GM12891 (cell line): ENCODE results near the gene MADD.

Experiments
- PAX5 ChIP-seq: IDR thresholded peaks from 2 replicates; pipeline ENCODE4 v1.6.1; 2011; ENCODE audit warnings: low read length, moderate library complexity, mild to moderate bottlenecking; ENCODE audit not compliant: insufficient read depth, severe bottlenecking
- POLR2A ChIP-seq: IDR thresholded peaks from 2 replicates; pipeline ENCODE4 v1.6.1; 2011; ENCODE audit warnings: low read depth, low read length, control low read depth
- POLR2AphosphoS5 ChIP-seq: IDR thresholded peaks from 2 replicates; pipeline ENCODE4 v1.6.1; 2011; ENCODE audit warnings: low read depth, low read length, control low read depth
- POU2F2 ChIP-seq: IDR thresholded peaks from 2 replicates; pipeline ENCODE4 v1.6.1; 2011; ENCODE audit warnings: low read depth, mild to moderate bottlenecking, control low read depth, low read length, moderate library complexity
- SPI1 ChIP-seq: IDR thresholded peaks from 2 replicates; pipeline ENCODE4 v1.6.1; 2011; ENCODE audit warnings: low read depth, low read length, control low read depth
- TAF1 ChIP-seq: IDR thresholded peaks from 2 replicates; pipeline ENCODE4 v1.6.1; 2011; ENCODE audit warnings: low read depth, low read length, control low read depth

DNA sequence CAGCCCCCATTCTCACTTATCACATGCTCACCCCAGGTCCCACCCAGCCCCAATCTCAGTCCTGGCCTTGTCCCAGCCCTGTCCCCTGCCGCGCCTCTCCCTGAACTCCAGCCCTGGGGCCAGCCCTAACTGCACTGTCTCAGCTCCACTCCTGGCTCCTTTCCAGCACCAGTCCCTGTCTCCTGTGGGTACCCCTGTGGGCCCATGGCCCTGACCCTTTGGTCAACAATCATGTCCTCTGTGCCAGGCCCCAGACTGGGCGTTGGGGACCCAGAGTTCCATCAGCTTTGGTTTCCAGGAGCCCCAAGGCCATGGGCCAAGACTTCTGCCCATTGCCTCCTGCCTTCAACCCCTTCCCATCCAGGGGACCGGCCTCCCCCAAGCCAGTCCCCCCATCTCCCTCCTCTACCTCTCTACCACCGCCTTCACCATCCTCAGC, 107.7 kb downstream of the MADD start:
- TF ChIP-seq POLR2A (no peak), POLR2AphosphoS5 (no peak), TAF1 (no peak), SPI1 (no peak), POU2F2 (no peak), PAX5 (no peak)
